Tibial nerve (tissue), 4 donors: ENCODE results near the gene ELF2.

Experiments
- CTCF ChIP-seq, 5 experiments: fragments of 200-600 bp in 3 of 5; fragments of 450-650 bp in 2 of 5; sonication (generic) in 3 of 5; IDR thresholded peaks; one replicate each; pipeline ENCODE4 v1.5.1; 2016 to 2019; ENCODE audit warnings: antibody characterized with exemption in 5 of 5, mild to moderate bottlenecking in 3 of 5, moderate library complexity in 2 of 5
- EP300 ChIP-seq, 2 donors: sonication (generic); formaldehyde crosslinking; IDR thresholded peaks; one replicate each; pipeline ENCODE4 v1.6.1; 2017; ENCODE audit warnings: antibody characterized with exemption in 2 of 2, mild to moderate bottlenecking in 1 of 2
- POLR2A ChIP-seq, 2 donors: fragments of 450-650 bp; IDR thresholded peaks; one replicate each; pipeline ENCODE4 v1.6.1; 2017; ENCODE audit warnings: antibody characterized with exemption in 2 of 2, mild to moderate bottlenecking in 2 of 2, moderate library complexity in 2 of 2

DNA sequence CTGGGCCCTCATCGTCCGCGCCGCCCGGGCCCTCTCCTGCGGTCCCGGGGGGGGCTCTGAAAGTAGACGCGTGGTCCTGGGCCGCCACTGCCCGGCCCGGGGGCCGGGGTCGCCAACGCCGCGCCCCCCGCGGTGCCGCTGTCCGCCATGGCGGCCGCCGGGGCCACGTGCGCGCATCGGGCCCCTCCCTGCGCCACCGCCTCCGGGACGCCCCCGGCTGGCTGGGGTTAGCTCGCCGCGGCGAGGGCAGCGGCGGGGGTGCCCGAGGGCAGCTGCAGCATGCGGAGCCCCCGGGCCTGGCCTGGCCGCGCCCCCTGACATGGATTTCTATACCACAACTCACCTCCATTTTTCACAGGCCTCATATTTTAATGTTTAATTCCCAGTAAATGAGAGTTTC, 61.8 kb downstream of the ELF2 start:
- TF ChIP-seq CTCF (IDR thresholded peaks at IDR 0.05) (no peak), EP300 (IDR thresholded peaks at IDR 0.05) (no peak), POLR2A (IDR thresholded peaks at IDR 0.05) (no peak)
